MM.1S (cell line): Measurements from ENCODE around the gene PPP1R12B.

Source experiments
- EZH2 ChIP-seq: fragments of 300-600 bp; sonication (generic); optimal IDR thresholded peaks from 2 replicates; pipeline ENCODE3; 2017; ENCODE audit warnings: low read depth, mild to moderate bottlenecking, antibody characterized with exemption, low read length, mixed read lengths
- EZH2phosphoT487 ChIP-seq: fragments of 300-600 bp; sonication (generic); IDR thresholded peaks from 2 replicates; pipeline ENCODE4 v1.6.1; 2018; ENCODE audit warnings: antibody characterized with exemption, low read length
- TF ChIP-seq, protein P1 (sequence below): fragments of 300-600 bp; sonication (generic); IDR thresholded peaks from 2 replicates; pipeline ENCODE4 v1.5.1; 2016; ENCODE audit warnings: antibody characterized with exemption, low read length, mixed read lengths

DNA sequence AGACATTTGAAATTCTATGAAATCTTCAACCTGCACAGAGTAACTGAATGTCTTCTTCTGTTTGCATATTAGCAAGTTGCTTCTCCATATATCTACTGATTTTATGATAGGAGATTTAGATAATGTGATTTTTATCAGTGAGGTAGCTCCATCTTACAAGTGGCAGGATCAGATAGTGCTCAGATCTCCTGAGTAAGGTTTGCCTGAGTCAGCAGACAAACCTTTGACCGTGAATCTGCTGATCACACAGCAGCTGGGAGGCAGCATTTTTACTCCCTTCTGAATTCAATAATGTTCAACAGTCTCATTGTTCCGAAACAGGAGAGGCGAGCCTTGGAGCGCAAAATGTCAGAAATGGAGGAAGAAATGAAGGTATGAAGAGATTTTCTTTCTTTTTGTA is 220.3 kb downstream of the PPP1R12B start:
- TF ChIP-seq, protein P1, sequence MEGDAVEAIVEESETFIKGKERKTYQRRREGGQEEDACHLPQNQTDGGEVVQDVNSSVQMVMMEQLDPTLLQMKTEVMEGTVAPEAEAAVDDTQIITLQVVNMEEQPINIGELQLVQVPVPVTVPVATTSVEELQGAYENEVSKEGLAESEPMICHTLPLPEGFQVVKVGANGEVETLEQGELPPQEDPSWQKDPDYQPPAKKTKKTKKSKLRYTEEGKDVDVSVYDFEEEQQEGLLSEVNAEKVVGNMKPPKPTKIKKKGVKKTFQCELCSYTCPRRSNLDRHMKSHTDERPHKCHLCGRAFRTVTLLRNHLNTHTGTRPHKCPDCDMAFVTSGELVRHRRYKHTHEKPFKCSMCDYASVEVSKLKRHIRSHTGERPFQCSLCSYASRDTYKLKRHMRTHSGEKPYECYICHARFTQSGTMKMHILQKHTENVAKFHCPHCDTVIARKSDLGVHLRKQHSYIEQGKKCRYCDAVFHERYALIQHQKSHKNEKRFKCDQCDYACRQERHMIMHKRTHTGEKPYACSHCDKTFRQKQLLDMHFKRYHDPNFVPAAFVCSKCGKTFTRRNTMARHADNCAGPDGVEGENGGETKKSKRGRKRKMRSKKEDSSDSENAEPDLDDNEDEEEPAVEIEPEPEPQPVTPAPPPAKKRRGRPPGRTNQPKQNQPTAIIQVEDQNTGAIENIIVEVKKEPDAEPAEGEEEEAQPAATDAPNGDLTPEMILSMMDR = no peak
- TF ChIP-seq EZH2phosphoT487 (no peak), EZH2 (no peak)
